Measurements from ENCODE around the gene JMJD1C. TPM values are rescaled to one million over a fixed set of nuclear protein-coding genes. Genes with fewer than 3 reads are reported as not detected.

JMJD1C gene
- total and polyA plus RNA-seq, 8 donors, result 25.6 to 56.9 (median 36.7) TPM

GRCh38 chr10:63324495-63324854 lies 141.3 kb downstream of the JMJD1C start:
- Histone ChIP-seq H3K4me1 (no peaks in the 10 kb centered on the region), H3K4me3 (no peak overlapping the region), H3K36me3 (no peaks in the 10 kb centered on the region), H3K27me3 (no peaks in the 10 kb centered on the region), H3K27ac (no peak overlapping the region), H3K9me3 (no peaks in the 10 kb centered on the region)
- TF ChIP-seq CTCF (IDR thresholded peaks at IDR 0.05), result no peak
- WGBS, 2 donors, result 73 to 78% methylated on average over 2 of the region's 2 CpGs
- DNase-seq (no peak), FAIRE-seq (no peak), ATAC-seq (no peak)
- intact Hi-C loops (cut with DNase I), result no loop called here

GRCh38 chr10:63323701-63324494 lies 141.9 kb downstream of the JMJD1C start:
- WGBS, 2 donors, result 88 to 90% methylated on average over 6 of the region's 6 CpGs

GRCh38 chr10:63320683-63321082 lies 145.1 kb downstream of the JMJD1C start:
- DNase-seq (no peak), FAIRE-seq (no peak), ATAC-seq (no peak)
- Histone ChIP-seq H3K27me3 (no peaks in the 10 kb centered on the region), H3K36me3 (no peaks in the 10 kb centered on the region), H3K9me3 (no peaks in the 10 kb centered on the region), H3K27ac (no peak overlapping the region), H3K4me3 (no peak overlapping the region), H3K4me1 (no peaks in the 10 kb centered on the region)
- no peak for TF ChIP-seq CTCF (IDR thresholded peaks at IDR 0.05)
- intact Hi-C loops (cut with DNase I), result no loop called here
- 91 to 93% methylated on average over 1 of the region's 1 CpG for WGBS, 2 donors

More at GRCh38 chr10:63323701-63324494, 141.9 kb downstream of the JMJD1C start:
- Histone ChIP-seq H3K4me3 (no peak overlapping the region), H3K27ac (no peak overlapping the region), H3K27me3 (no peaks in the 10 kb centered on the region), H3K9me3 (no peaks in the 10 kb centered on the region), H3K36me3 (no peaks in the 10 kb centered on the region), H3K4me1 (no peaks in the 10 kb centered on the region)
- no peak for DNase-seq
- no peak for ATAC-seq
- intact Hi-C loops (cut with DNase I), result no loop called here
- FAIRE-seq, result no peak
- TF ChIP-seq CTCF (IDR thresholded peaks at IDR 0.05), result no peak

GRCh38 chr10:63319231-63319630 lies 146.5 kb downstream of the JMJD1C start:
- H3K4me1 ChIP-seq, result no peaks in the 10 kb centered on the region
- no peak for TF ChIP-seq CTCF (IDR thresholded peaks at IDR 0.05)
- ATAC-seq (no peak), DNase-seq (no peak), FAIRE-seq (no peak)
- no peaks in the 10 kb centered on the region for H3K36me3 ChIP-seq
- no peak overlapping the region for H3K4me3 ChIP-seq
- WGBS, 2 donors, result 98 to 99% methylated on average over 3 of the region's 3 CpGs
- intact Hi-C loops (cut with DNase I), result no loop called here
- H3K27me3 ChIP-seq, result no peaks in the 10 kb centered on the region
- H3K9me3 ChIP-seq, result no peaks in the 10 kb centered on the region
- H3K27ac ChIP-seq, result no peak overlapping the region

- intact Hi-C loops (cut with DNase I), result no loop called here
- no peaks in the 10 kb centered on the region for H3K36me3 ChIP-seq
- H3K27me3 ChIP-seq, result no peaks in the 10 kb centered on the region
- ATAC-seq, result no peak
- H3K4me3 ChIP-seq, result no peak overlapping the region
- no peak overlapping the region for H3K27ac ChIP-seq
- no peak for FAIRE-seq
- TF ChIP-seq CTCF (IDR thresholded peaks at IDR 0.05), result no peak
- H3K4me1 ChIP-seq, result no peaks in the 10 kb centered on the region
- no peak for DNase-seq
- H3K9me3 ChIP-seq, result no peaks in the 10 kb centered on the region
- WGBS, 2 donors, result 66 to 68% methylated on average over 3 of the region's 3 CpGs
Measured at GRCh38 chr10:63318491-63318890, 147.3 kb downstream of the JMJD1C start.

All from pancreas (tissue), 10 donors.